Ovary (tissue), 9 donors: ENCODE data around the gene SHC1. TPM values are rescaled to one million over a fixed set of nuclear protein-coding genes. Genes with fewer than 3 reads are reported as not detected.

Experiments used
- DNase-seq, 5 donors: peaks; one replicate each; pipeline ENCODE4 v3.0.0-alpha.2; 2019 to 2020
- H3K27ac ChIP-seq, 2 donors: fragments of 200-600 bp; one replicate each; pipeline versions ENCODE4 v1.5.1 to v1.8.0; 2019 to 2022
- H3K27me3 ChIP-seq: fragments of 200-600 bp; one replicate; pipeline ENCODE4 v1.8.0; 2022
- H3K36me3 ChIP-seq: fragments of 200-600 bp; sonication (generic); one replicate; pipeline ENCODE4 v1.5.1; 2019
- H3K4me1 ChIP-seq: one replicate; pipeline ENCODE4 v1.8.1; 2013; ENCODE audit warnings: mild to moderate bottlenecking, moderate library complexity; ENCODE audit not compliant: insufficient read depth
- H3K4me3 ChIP-seq: fragments of 200-600 bp; sonication (generic); one replicate; pipeline ENCODE4 v1.5.1; 2017
- H3K9me3 ChIP-seq, 2 donors: fragments of 200-600 bp in 1 of 2; sonication (generic) in 1 of 2; one replicate each; pipeline versions ENCODE4 v1.5.1 to v1.8.1; 2013 to 2019; ENCODE audit warnings: mild to moderate bottlenecking in 1 of 2, moderate library complexity in 1 of 2
- CTCF ChIP-seq, 3 donors: fragments of 450-650 bp in 2 of 3; fragments of 200-600 bp in 1 of 3; IDR thresholded peaks; one replicate each; pipeline versions ENCODE4 v1.5.1 to v1.8.0; 2016 to 2022; ENCODE audit warnings: antibody characterized with exemption in 3 of 3, mild to moderate bottlenecking in 1 of 3
- EP300 ChIP-seq: sonication (generic); formaldehyde crosslinking; IDR thresholded peaks from one replicate; pipeline ENCODE4 v1.6.1; 2017; ENCODE audit warnings: antibody characterized with exemption
- POLR2A ChIP-seq: fragments of 450-650 bp; IDR thresholded peaks from one replicate; pipeline ENCODE4 v1.6.1; 2017; ENCODE audit warnings: antibody characterized with exemption, mild to moderate bottlenecking, moderate library complexity
- WGBS, 3 donors: extraction: QIAGEN DNeasy Blood & Tissue Kit in 1 of 3; methylation state at CpG; one replicate each; pipeline versions ENCODE4 v1.1.5 to v1.1.7; 2013 to 2017; 5-methylcytosine and 5-hydroxymethylcytosine counted together
- intact Hi-C, 4 donors: fragments of 100-400 bp; cut with DNase I; formaldehyde crosslinking; loops; one replicate each; pipeline versions ENCODE4 v1.11.0 to v1.15.1; 2022 to 2023
- polyA plus RNA-seq, 2 donors: library from polyadenylated mRNA; stranded (reverse); fragments of 200-250 nt in 1 of 2; fragments of 350-450 nt in 1 of 2; fragmentation: Illumina TruSeq in 1 of 2; extraction: RNeasy Lipid Tissue Mini Kit (QIAGEN cat#74804) in 1 of 2; gene quantifications; one replicate each; pipeline ENCODE4 v1.2.3, GENCODE V29; 2013 to 2014
- total RNA-seq, 7 donors: library from RNA; depleted of rRNA in 2 of 7; stranded (reverse); fragments of >200 nt in 2 of 7; fragmentation: NEBNext Ultra II Directional in 3 of 7; extraction: Animal tissue kit (Norgen Biotek cat#: 25700) in 3 of 7; gene quantifications; one replicate each; pipeline versions ENCODE4 v1.1.0 to v1.2.4, GENCODE V29; 2016 to 2023
- donor health status: DM: no; HTN: no; CAD: no; lungs with moderate emphysema.
- donor health status: DM: no; HTN: no; CAD: no.
- donor health status: Bipolar disorder and iron deficiency.
- donor health status: DM: yes; HTN: yes; CAD: no.
- donor health status: DM: no; HTN: no; CAD: no.
- donor health status: DM: yes; HTN: yes; CAD: no.

SHC1 gene
- total and polyA plus RNA-seq, 9 donors = 36.8 to 183 (median 80.0) TPM

- no peaks in the 10 kb centered on the region for H3K27me3 ChIP-seq
- H3K4me1 ChIP-seq = peaks cover 16% of the 10 kb centered on the region
- DNase-seq = peak in 2 of 5 donors; percentile 34 to 41
- intact Hi-C loops = loop anchor here in 1 of 4 donors (5.0 kb wide), 1 partner anchor 37 kb away; the partner anchor contains the start of gene ADAM15
- no peak for TF ChIP-seq POLR2A
- TF ChIP-seq CTCF (IDR thresholded peaks at IDR 0.05) = no peak
- no peak for TF ChIP-seq EP300
- H3K4me3 ChIP-seq = no peak overlapping the region
- H3K27ac ChIP-seq = no peak overlapping the region
- no peaks in the 10 kb centered on the region for H3K9me3 ChIP-seq
- WGBS, 3 donors = 86 to 89% (median 88%) methylated on average over 31 of the region's 31 CpGs
- no peaks in the 10 kb centered on the region for H3K36me3 ChIP-seq
Measured at GRCh38 chr1:155014709-155015508, 44.4 kb upstream of the SHC1 start.

GRCh38 chr1:155013632-155014031, 43.1 kb upstream of the SHC1 start:
- no peak for TF ChIP-seq EP300
- TF ChIP-seq CTCF (IDR thresholded peaks at IDR 0.05) = no peak
- TF ChIP-seq POLR2A = no peak
- WGBS, 3 donors = 43 to 55% (median 45%) methylated on average over 7 to 8 of the region's 8 CpGs
- Histone ChIP-seq H3K4me3 (no peak overlapping the region), H3K36me3 (no peaks in the 10 kb centered on the region), H3K27me3 (no peaks in the 10 kb centered on the region), H3K9me3 (no peaks in the 10 kb centered on the region), H3K4me1 (peaks cover 16% of the 10 kb centered on the region), H3K27ac (no peak overlapping the region)
- intact Hi-C loops = no loop called here
- peak in 1 of 5 donors; percentile 33 for DNase-seq

GRCh38 chr1:155012776-155013602, 42.4 kb upstream of the SHC1 start:
- Histone ChIP-seq H3K27ac (peak overlapping the region in 1 of 2 donors; percentile 57), H3K9me3 (no peaks in the 10 kb centered on the region), H3K4me3 (no peak overlapping the region), H3K4me1 (peaks cover 16% of the 10 kb centered on the region), H3K27me3 (no peaks in the 10 kb centered on the region), H3K36me3 (no peaks in the 10 kb centered on the region)
- DNase-seq = no peak
- WGBS, 3 donors = 63 to 79% (median 73%) methylated on average over 3 of the region's 3 CpGs
- intact Hi-C loops = no loop called here
- TF ChIP-seq CTCF (IDR thresholded peaks at IDR 0.05) (no peak), EP300 (no peak), POLR2A (no peak)

- Histone ChIP-seq H3K4me3 (no peak overlapping the region), H3K4me1 (peaks cover 12% of the 10 kb centered on the region), H3K27me3 (no peaks in the 10 kb centered on the region), H3K9me3 (no peaks in the 10 kb centered on the region), H3K27ac (peak overlapping the region; percentile 57 to 62), H3K36me3 (no peaks in the 10 kb centered on the region)
- intact Hi-C loops = no loop called here
- WGBS, 3 donors = 0 to 20% (median 16%) methylated on average over 2 to 9 of the region's 9 CpGs
- peak; percentile 82 to 88 (median 84) for DNase-seq
- TF ChIP-seq POLR2A = no peak
- no peak for TF ChIP-seq EP300
- no peak for TF ChIP-seq CTCF (IDR thresholded peaks at IDR 0.05)
Measured at GRCh38 chr1:155012026-155012546, 41.5 kb upstream of the SHC1 start.
